T47D (cell line): ENCODE measurements around the gene B3GNT9.

Source experiments
- DNase-seq, 2 experiments: peaks; one replicate each; pipeline versions ENCODE4 v3.0.0 to v3.0.0-alpha.2; 2011 to 2012; ENCODE audit warnings: low read depth in 1 of 2, low spot score in 1 of 2
- JUND ChIP-seq: IDR thresholded peaks from 2 replicates; pipeline ENCODE4 v1.6.1; 2012; ENCODE audit warnings: low read depth
- in situ Hi-C: cut with HindIII; loops from 2 replicates; pipeline ENCODE4 v1.10.0; 2016; ENCODE audit warnings: low sequenced_read_pairs, low pct_unique_long_range_greater_than_20kb

The B3GNT9 gene

GRCh38 chr16:67161595-67162058 is 10.8 kb upstream of the B3GNT9 start:
- in situ Hi-C loops: no loop called here
- TF ChIP-seq JUND: no peak
- peak; percentile 72 to 75 for DNase-seq

- in situ Hi-C loops: no loop called here
- TF ChIP-seq JUND: no peak
Measured at GRCh38 chr16:67158637-67159600, 8.1 kb upstream of the B3GNT9 start.

DNA sequence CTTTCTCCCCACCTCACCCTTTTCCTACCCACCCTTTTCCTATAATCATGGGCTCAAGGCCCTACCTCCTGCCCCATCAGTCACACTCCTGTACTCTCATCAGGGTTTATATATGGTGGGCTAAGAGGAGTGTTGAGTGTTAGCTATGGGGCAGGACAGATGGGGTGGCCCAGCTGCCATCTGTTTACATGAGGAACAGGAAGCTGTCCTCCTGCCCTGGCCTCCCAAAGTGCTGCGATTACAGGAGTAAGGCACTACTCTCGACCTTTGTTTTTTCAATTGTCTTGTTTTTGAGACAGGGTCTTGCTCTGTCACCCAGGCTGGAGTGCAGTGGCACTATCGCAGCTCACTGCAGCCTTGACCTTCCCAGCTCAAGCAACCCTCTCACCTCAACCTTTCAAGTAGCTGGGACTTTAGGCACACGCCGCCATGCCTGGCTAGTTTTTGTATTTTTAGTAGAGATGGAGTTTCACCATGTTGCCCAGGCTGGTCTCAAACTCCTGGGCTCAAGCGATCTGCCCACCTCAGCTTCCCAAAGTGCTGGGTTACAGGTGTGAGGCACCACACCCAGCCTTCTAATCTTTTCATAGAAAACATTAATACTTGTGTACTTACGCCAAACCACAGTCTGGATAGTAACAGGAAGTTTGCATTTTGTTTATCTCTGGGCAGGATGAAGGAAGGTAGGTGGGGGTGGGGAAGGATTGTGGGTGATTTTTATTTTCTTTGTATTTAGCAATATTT is 7.3 kb upstream of the B3GNT9 start:
- no peak for TF ChIP-seq JUND
- in situ Hi-C loops: no loop called here
- DNase-seq: no peak

More at GRCh38 chr16:67158637-67159600, 8.1 kb upstream of the B3GNT9 start:
- peak; percentile 56 to 63 for DNase-seq

GRCh38 chr16:67157106-67157748 is 6.4 kb upstream of the B3GNT9 start:
- no peak for TF ChIP-seq JUND
- in situ Hi-C loops: no loop called here

DNA sequence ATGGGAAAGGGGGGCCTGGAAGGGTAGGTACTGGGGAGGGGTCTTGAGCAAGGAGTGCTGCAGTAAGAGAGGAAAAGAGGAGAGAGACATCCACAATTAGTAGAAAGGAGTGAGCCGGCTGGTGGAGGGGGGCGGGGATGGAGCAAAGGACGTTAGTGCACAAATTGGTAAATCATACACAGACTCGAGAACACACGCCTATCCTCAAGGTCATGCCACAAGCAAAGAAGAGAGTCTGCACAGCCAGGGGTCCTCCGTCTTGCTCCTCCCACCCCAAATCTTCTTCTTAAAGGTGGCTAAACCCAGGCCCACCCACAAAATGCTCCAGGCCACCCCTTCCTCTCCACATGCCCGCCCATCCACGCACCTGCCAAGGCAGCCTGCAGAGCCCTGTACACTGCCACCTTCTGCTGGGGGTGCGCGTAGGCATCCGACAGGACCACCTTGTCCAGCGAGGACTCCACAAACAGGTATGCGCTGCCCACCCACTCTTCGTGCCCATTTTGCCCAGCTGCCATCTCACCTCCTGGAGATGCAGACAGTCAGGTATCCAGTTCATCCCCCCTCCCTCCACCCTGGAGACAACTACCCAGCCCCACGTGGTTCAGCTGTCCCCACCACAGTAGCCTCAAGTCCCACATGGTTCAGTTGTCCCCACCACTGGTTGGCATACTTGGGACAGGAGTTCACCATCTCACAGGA is 5.5 kb upstream of the B3GNT9 start:
- TF ChIP-seq JUND: no peak
- in situ Hi-C loops: no loop called here
- no peak for DNase-seq

More at GRCh38 chr16:67157106-67157748, 6.4 kb upstream of the B3GNT9 start:
- no peak for DNase-seq

- peak; percentile 80 to 96 for DNase-seq
- in situ Hi-C loops: no loop called here
Measured at GRCh38 chr16:67155295-67156142, 4.7 kb upstream of the B3GNT9 start.

DNA sequence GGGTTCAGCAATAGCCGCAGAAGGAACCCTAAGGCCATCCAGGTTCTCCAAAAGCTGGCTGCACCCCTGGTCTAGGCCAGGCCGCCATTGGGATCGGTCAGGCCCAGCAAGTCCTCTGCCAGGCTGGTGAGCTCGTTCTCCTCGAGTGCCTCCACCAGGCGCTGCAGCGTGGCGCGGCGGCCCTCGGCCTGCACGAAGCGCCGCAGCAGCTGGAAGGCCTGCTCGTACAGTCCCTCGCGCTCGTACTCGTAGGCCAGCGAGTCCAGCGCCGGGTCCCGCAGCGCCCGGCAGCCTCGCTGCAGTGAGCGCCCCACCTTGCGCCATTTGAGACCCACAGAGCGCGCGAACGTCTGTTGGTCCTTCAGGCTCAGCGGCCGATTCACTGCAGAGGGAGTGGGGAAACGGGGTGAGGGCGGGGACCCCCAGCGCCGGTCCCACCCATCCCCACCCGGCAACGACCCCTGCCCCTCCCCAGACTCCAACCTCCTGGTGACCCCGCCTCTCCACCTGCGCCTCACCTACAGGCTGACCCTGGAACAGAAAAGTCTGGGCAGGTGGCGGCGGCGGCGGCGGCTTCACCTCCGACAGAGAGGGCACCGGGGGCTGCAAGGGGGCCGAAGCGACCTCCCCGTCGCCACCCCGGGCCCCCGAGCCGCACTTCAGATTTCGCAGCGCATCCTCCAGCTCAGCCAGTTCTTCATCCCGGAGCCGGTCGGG is 3.9 kb upstream of the B3GNT9 start:
- in situ Hi-C loops: no loop called here
- no peak for DNase-seq
- no peak for TF ChIP-seq JUND

More at GRCh38 chr16:67155295-67156142, 4.7 kb upstream of the B3GNT9 start:
- TF ChIP-seq JUND: no peak

DNA sequence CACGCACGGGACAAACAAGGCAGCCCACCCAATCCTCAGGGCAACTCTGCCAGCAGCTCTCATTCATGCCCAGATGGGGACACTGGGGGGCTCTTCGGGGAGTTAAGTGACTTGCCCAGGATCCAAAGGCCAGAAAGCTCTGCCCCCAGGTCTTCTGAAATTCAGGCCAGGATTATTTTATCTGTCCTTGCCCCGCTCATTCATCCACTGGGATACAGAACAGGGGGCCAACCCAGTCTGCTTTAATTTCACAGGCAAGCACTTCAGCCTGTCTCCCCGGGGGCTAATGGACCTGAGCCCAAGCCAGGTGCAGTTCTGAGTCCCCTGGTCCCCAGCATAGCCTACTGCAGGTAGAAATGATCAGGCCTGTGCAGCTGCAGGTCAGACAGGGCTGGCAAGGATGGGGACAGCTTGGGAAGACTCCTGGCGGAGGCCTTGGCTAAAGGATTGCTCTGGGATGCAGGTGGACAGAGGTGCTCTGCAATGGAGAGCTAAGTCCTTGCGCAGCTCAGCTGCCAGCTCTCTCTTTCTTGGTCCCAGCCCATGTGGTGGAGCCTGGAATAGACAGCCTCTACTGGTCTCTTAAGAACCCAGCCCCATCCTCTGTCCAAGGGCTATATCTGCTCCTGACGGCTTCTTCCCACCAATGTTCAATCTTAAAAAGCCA is 766 bp upstream of the B3GNT9 start:
- in situ Hi-C loops: no loop called here
- DNase-seq: no peak
- TF ChIP-seq JUND: no peak

DNA sequence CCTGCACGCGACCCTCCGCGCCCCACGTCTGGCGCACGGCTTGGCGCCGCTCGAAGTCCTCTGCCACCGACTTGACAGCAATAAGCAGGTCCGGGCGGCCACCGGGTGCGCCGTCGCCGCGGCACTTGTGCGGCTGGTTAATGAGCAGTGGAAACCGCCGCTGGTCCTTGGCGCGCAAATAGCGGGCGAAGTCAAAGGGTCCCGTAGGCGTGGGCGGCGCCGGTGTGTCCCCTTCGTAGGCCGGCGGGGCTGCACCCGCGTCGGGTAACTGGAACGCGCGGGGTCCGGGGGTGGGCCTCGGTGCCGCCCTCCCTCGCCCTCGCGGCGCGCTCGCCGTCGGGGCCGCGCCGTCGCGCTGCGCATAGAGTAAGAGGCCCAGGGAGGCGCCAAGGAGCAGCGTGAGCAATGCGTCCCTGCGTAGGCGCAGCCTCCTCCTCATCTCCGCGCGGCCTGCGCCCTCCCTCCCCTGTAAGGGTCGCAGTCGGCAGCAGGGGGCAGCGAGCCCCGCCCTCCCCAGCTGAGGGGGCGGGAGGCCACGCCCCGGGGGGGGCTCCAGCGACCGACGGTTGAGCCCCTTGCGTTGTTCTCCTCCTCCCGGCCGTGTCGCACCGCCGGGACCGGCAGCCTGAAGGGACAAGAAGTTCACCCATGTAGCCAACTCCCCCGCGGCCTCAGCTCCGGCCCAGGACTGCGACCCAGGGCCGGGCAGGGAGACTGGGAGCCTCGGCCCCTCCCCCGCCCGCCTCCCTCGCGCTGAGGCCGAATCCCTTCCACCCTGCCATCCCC is 558 bp downstream of the B3GNT9 start:
- no peak for DNase-seq
- no peak for TF ChIP-seq JUND
- in situ Hi-C loops: no loop called here
